GM10266 (cell line): ENCODE results near the gene SIGLEC7.
A peak's percentile ranks its signal among the peaks of the same experiment; 100 is the strongest.

Experiments used
- DNase-seq: peaks from one replicate; pipeline ENCODE4 v3.0.0; 2012; ENCODE audit errors: extremely low spot score
- CTCF ChIP-seq: IDR thresholded peaks from 2 replicates; pipeline ENCODE4 v1.5.1; 2012; ENCODE audit warnings: mild to moderate bottlenecking, low read depth; ENCODE audit not compliant: control insufficient read depth, insufficient read depth; ENCODE audit errors: missing control alignments

The SIGLEC7 gene

DNA sequence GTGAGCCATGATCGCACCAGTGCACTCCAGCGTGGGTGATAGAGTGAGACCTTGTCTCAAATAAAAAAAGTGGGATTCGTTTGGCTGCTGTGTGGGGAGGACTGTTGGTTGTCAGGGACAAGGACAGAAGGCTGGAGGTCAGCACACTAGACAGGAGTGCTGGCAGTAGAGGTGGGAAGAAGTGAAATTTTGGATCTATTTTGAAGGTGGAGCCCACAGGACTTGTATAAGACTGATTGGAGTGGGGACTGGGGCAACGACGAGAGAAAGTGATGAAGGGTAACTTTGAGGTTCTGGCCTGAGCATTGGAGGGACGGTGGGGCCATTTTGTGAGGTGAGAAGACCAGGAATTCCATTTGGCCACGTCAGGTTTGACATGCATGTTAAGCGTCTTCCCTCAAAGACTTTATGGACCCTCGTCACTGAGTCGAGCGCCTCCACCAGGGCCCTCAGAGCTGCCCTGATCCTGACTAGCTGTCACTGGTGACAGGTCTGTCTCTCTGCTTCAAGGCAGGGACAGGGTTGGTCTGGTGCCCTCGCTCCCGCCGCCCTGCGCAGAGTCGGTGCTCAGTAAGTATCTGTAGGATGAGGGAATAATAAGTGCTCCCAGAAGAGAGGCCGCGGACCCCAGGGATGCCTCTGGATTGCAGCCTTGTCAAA is 34.6 kb upstream of the SIGLEC7 start:
- DNase-seq: peak; percentile 47
- no peak for TF ChIP-seq CTCF

DNA sequence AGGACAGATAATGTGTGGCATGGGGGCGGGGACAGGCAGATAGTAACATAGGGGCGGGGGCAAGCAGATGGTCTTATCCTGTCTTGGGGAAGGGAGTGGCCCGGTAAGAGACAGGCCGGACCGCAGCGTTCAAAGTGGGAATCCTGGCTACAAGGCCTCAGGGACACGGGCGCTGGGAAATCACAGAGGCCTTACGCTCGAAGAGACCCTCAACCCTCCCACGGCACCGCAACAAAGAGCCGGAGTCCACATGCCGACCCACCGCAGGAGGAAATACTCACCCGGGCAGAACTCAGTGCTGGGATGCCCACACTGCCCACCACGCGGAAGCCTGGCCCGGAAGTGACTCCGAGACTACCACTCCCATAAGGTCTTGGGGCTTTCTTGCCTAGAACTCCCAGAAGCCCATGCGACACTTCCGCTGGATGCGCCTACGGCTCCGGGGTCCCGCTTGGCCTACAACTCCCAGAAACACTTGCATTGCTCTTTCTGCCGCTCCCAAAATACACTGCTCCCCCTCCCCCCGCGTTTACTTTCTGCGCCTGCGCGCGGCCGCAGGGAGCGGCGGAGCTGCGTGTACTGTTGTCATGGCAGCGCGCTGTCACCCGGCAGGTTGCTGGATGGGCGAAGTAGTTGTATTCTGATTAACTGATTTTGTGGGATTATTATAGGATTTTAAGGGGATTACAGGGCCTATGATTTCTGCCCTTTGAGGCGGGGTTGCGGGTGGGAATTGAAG is 33.9 kb upstream of the SIGLEC7 start, which contains the start of gene CTU1:
Gene CTU1 (minus strand): TSS at position 344 of the 739 bp plus-strand sequence. CDS start 3,840 bp downstream, outside the sequence.
- peak; percentile 98 for DNase-seq

GRCh38 chr19:51108805-51109146 is 33.3 kb upstream of the SIGLEC7 start:
- DNase-seq: no peak
- TF ChIP-seq CTCF: no peak

More for the DNA sequence above, 33.9 kb upstream of the SIGLEC7 start, which contains the start of gene CTU1:
- no peak for TF ChIP-seq CTCF

- no peak for DNase-seq
- no peak for TF ChIP-seq CTCF
These were observed 31.5 kb upstream of the SIGLEC7 start for GRCh38 chr19:51110666-51110971.

- no peak for TF ChIP-seq CTCF
- DNase-seq: no peak
These were observed 30.5 kb upstream of the SIGLEC7 start for GRCh38 chr19:51111606-51112005.

- no peak for TF ChIP-seq CTCF
- DNase-seq: no peak
These were observed 27.9 kb upstream of the SIGLEC7 start for GRCh38 chr19:51114087-51114729.
